HG03439 (cell line): ENCODE measurements around the gene MAP2K7.

ENCODE experiments used
- ATAC-seq: cut with Tn5 transposase; IDR thresholded peaks from one replicate; pipeline ENCODE4 v1.9.1; 2021; ENCODE audit warnings: mild to moderate bottlenecking, moderate library complexity; ENCODE audit not compliant: unreplicated experiment

MAP2K7 gene

DNA sequence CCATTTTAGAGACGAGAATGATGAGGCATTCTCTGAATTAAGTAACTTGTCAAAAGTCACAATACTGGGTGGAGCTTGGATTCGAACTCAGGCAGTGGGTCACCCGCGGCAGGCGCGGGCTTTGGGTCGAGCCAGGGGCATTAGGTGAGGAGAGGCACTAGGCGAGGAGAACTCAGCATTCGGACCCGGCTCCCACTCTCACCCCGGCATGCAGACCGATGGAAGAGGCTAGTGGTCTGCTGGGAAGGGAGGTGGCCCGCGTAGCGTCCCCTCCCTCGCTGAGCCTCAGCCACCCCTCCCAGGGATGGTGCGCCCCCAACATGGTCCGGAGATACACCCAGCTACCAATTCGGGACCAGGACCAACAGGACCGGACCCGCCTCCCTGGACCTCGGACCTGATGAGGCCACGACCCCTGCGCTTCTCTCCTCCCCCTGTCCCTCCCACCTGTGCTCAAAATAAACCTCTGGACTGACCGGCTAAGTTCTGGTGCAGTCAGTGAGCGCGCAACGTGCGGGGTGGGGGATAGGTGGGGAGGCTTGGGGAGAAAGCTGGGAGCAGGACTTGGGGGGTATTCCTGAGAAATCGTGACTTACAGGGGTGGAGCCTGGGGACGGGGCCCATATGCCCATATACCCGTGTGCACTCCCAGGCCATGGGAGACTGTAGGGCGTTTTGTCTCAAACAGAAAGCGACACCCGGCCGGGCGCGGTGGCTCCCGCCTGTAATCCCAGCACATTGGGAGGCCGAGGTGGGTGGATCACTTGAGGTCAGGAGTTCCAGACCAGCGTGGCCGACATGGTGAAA lies 15.1 kb downstream of the MAP2K7 start:
- no peak for ATAC-seq

- peak; percentile 59 for ATAC-seq
These were observed 16.2 kb downstream of the MAP2K7 start, which contains the start of gene SNAPC2 for GRCh38 chr19:7919610-7920518. Gene SNAPC2, plus strand, starts transcription at chr19:7920338. Its CDS starts 29 bp downstream, at chr19:7920367.

DNA sequence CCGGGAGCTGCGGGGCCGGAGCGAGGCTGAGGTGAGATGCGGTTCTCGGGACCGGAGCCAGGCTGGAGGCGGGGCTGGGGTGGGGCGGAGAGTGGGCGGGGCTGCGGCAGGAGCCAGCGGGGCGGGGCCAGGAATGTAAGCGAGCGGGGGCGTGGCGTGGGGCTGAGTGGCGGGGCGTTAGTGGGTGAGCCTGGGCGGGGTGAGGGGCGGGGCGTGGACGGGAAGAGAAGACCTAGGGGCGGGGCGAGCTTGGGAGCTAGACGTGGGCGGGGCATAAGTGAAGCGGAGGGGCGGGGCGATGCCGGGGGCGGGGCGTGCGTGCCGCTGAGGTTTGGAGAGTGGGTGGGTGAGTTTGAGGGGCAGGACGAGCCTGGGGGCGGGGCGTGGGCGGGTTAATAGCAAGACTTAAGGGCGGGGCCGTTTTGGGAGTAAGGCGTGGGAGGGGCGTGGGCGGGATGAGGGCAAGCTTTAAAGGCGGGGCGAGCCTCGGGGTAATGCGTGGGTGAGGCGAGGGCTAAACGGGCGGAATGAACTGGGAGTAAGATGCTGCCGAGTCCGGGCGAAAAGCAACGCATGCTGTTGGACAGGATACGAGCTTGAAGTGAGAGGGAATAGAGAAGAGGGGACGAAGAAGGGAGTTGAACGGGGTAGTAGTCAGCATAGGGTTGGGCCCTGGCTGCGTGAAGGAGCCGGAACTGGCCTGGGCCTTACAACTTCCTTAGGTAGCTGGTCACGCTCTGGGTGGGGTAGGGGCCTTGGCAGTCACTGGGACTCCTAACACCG lies 17.0 kb downstream of the MAP2K7 start:
- ATAC-seq = peak; percentile 37

DNA sequence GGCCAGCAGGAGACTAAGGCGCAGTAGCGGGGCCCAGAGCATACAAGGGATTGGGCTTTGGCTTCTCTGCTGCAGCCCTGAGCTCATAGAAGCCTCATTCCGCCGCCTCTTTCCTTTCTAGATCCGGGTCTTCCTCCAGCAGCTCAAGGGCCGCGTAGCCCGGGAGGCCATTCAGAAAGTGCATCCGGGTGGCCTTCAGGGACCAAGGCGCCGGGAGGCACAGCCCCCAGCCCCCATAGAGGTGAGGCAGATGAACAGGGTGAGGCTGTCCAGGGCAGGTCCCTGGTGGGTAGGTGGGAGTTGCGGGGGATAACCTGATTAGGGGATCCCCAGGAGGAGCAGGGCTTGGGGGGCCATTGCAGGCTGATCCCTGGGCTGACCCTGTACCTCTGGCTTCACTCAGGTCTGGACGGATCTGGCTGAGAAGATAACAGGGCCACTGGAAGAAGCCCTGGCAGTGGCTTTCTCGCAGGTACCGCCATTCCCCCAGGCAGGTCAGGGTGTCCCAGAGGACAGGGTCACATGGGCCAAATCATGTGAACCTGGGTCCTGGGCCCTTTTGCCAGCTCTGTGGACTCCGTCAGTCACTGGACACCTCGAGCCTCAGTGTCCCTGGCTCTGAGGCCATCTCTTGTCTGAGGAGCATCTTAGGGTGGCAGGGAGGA lies 17.8 kb downstream of the MAP2K7 start:
- no peak for ATAC-seq

- no peak for ATAC-seq
These were observed 18.5 kb downstream of the MAP2K7 start for GRCh38 chr19:7921967-7922835.

- ATAC-seq = no peak
These were observed 19.1 kb downstream of the MAP2K7 start for GRCh38 chr19:7922836-7923195.

GRCh38 chr19:7923295-7924191 lies 19.9 kb downstream of the MAP2K7 start:
- ATAC-seq = no peak

GRCh38 chr19:7924241-7924640 lies 20.6 kb downstream of the MAP2K7 start:
- ATAC-seq = no peak

- no peak for ATAC-seq
These were observed 21.0 kb downstream of the MAP2K7 start for GRCh38 chr19:7924651-7925170.

DNA sequence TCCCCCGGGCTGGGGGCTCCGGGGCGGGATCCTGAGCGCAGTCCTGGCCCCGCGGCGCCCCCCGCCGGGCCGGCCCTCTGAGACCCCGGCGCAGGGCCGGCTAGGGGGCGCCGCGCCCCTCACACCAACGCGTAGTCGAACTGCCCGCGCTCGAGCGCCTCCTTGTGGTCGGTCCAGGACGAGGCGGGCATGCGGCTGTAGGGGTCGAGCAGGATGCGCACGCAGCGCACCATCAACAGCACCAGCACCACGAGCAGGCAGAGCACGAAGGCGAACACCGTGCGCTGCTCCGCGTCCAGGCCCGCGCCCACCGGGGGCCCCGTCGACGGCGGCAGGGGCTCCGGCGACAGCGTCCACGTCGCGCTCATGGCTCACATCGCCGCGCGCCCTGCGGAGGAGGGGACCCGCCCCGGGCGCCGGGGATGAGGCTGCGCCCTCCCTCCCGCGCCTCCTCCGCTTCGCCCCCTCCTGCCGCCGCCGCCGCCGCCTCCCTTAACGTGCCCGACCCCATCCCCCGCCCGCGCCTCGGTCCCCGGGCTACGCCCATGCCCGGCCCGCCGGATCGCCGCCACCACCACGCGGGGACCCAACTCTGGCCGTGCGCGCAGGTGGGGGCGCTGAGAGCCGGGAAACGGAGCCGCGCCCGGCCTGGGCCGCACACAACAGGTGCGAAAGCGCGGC lies 21.6 kb downstream of the MAP2K7 start:
- no peak for ATAC-seq

DNA sequence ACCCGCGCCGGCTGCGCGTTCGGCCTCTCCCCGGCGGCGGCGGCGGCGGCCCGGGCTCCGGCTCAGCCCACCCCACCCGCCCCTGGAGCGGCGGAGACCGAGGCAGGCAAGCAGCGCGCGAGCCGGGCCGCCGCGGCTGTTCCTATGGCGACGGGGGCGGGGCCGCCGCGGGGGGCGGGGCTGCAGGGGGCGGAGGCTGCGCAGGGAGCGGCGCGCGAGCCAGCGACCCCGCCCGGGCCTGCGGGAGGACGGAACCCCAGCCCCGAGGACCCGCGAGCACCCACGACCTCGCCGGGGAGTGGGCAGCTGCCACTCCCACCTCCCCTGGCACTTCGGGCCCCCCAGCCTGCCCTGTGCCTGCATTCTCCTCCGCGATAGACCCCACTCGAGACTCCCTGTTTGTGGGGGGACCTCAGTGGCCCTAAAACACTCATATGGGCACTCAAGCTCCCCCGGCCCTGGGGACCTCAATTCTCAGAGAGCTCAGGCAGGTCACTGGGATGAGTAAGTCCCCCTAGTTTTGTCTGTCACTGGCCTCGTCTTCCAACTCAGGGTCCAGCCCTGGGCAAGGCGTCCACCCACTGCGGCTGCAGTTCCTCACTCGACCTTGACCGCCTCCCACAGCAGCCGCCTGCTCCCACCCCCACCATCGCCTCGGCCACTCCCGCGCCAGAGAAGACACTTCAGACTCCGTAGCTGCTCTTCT lies 22.5 kb downstream of the MAP2K7 start, which contains the start of gene CTXN1:
Gene CTXN1, minus strand, starts transcription at position 115 of the 706 bp plus-strand sequence. CDS start 597 bp downstream, outside the sequence.
- no peak for ATAC-seq

- no peak for ATAC-seq
These were observed 23.3 kb downstream of the MAP2K7 start for GRCh38 chr19:7926727-7927604.

DNA sequence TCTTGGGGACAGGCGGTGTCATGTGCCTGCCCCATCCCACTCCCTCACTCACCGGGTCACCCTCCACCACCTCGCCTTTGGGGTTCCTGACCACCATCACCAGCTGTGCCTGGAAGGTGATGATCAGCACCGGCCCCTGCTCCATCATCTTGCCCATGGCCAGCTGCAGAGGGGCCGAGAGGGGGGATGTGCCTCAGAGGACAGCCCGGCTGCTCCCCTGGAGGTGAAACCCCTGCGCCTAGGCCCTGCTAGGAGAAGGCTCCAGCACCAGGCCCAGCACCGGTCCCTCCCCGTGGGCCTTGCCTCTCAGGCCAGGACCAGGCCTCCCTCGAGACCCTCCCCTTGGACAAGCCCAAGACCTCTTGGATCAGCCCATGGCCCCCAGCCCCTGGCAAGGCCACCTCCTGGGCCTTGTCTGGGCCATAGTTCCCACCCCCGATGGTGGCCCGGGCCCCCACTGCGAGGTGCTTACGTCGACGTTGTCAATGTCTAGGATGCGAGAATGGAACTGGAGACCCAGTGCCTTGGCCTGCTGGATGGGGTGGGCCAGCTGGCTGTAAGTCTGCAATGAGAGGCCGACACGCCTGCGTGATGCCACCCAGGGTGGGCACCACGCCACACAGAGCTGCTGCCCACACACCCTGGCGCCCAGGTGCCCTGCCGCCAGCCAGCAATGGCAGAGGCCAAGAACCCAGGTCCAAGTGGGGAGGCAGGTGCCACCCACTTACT lies 24.1 kb downstream of the MAP2K7 start:
- no peak for ATAC-seq

DNA sequence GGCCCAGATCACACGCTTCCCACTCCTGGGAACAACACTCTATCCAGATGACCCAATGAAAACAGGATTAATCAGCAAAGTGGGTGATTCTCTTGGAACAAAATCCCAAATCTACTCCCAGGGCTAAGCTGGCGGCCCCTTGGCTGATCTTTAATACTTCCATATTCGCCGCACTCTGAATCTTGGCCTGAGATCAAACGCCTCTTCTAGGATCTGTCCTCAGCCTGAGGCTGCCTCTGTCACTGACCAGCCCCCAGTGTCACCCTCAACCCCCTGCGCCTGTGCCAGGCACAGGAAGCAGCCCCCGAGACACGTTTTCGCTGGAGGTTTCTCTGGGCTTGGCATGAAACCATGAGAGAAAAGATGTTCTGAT lies 24.6 kb downstream of the MAP2K7 start:
- ATAC-seq = no peak
